HFFc6 (cell line): ENCODE measurements around the gene HTRA3. TPM values are rescaled to one million over a fixed set of nuclear protein-coding genes. Genes with fewer than 3 reads are reported as not detected.

Experiments used
- DNase-seq: peaks from one replicate; pipeline ENCODE4 v3.0.0-alpha.2; 2018
- H3K27ac Mint-ChIP-seq: 2 replicates; pipeline ENCODE4 v1.8.0; 2020; ENCODE audit warnings: mild to moderate bottlenecking, mixed read lengths
- H3K27me3 Mint-ChIP-seq: 2 replicates; pipeline ENCODE4 v1.8.0; 2021; ENCODE audit warnings: mild to moderate bottlenecking, moderate library complexity, mixed read lengths; ENCODE audit not compliant: insufficient read depth
- H3K36me3 Mint-ChIP-seq: 2 replicates; pipeline ENCODE4 v1.8.0; 2021; ENCODE audit warnings: low read depth, mixed read lengths
- H3K4me1 Mint-ChIP-seq: 2 replicates; pipeline ENCODE4 v1.8.0; 2020; ENCODE audit warnings: low read depth, mixed read lengths
- H3K4me3 Mint-ChIP-seq: 2 replicates; pipeline ENCODE4 v1.8.0; 2020; ENCODE audit warnings: mild to moderate bottlenecking, moderate library complexity, mixed read lengths
- H3K9me3 Mint-ChIP-seq: 2 replicates; pipeline ENCODE4 v1.8.0; 2020; ENCODE audit warnings: mild to moderate bottlenecking, mixed read lengths
- CTCF ChIP-seq: fragments of 200-600 bp; sonication (generic); IDR thresholded peaks from 2 replicates; pipeline ENCODE4 v1.5.0; 2021; ENCODE audit warnings: antibody characterized with exemption, mild to moderate bottlenecking
- total RNA-seq, 6 experiments: library from RNA; stranded (reverse); fragmentation: NEBNext Ultra II Directional; extraction: Animal tissue kit (Norgen Biotek cat#: 25700); gene quantifications; 2 replicates in 1 of 6; 3 replicates in 5 of 6; pipeline ENCODE4 v1.2.3, GENCODE V29; 2021

HTRA3 gene
- total RNA-seq, 6 experiments from 2014 or later, result 4.2 to 7.0 (median 4.8) TPM

GRCh38 chr4:8263397-8263796, 6.2 kb upstream of the HTRA3 start:
- DNase-seq, result no peak
- no peak for TF ChIP-seq CTCF
- Mint-ChIP-seq H3K27ac (no peak overlapping the region), H3K4me1 (peaks cover 23% of the 10 kb centered on the region), H3K36me3 (no peaks in the 10 kb centered on the region), H3K4me3 (no peak overlapping the region), H3K9me3 (no peaks in the 10 kb centered on the region), H3K27me3 (peaks cover 15% of the 10 kb centered on the region)

DNA sequence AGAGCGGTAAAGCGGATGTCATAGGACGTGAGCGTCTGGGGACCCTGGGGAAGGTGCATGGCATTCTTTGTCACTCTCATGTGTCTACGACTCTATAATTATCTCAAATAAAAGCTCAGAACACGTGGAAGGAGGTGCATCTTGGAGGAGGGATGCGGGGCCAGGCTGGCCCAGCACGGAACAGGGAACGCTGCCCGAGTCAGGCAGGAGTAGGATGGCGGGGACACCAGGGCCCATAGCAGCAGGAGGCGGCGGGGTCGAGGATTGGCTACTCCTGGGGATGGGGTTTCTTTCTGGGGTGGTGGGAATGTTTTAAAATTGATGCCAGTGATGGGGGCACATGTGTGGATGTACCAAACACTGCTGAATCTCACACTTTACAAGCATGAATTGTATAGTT, 5.4 kb upstream of the HTRA3 start:
- Mint-ChIP-seq H3K4me1 (peaks cover 23% of the 10 kb centered on the region), H3K4me3 (no peak overlapping the region), H3K9me3 (no peaks in the 10 kb centered on the region), H3K27me3 (peaks cover 15% of the 10 kb centered on the region), H3K36me3 (no peaks in the 10 kb centered on the region), H3K27ac (no peak overlapping the region)
- TF ChIP-seq CTCF, result no peak
- DNase-seq, result no peak

DNA sequence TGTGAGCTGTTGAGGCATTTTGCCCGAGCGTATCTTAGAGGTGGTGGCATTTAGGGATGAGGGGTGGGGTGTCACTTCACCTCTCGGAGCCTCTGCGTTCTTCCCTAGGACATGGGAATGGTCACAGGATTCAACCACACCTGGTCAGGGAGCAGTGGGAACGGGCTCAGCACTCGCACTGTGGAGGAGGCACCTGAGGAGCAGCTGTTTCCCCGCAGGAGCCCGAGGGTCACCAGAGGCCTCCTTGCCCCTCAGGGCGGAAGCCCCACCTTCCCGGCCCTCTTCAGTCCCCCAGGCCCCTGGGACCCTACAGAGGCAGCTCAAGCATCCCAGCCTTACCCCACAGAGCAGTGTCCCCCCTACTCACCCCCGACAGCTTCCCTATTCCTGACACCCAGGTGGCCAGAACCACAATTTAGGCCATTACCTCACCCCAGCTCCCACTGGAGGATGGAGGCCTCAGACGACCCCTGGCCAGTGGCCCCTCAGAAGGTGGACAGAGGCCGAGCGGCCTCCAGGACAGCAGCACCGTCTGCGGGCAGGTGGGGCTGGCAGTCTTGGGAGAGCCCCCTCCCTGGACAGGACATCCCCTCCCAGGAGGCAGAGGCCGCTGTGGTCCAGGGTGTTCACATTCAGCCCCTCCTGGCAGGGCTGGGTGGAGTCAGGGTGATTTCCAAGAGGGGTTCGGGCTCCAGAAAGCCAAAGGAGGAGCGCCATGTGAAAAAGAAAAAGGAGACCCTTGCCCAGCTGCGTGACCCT, 4.2 kb upstream of the HTRA3 start:
- DNase-seq, result no peak
- H3K9me3 Mint-ChIP-seq, result no peaks in the 10 kb centered on the region
- no peaks in the 10 kb centered on the region for H3K36me3 Mint-ChIP-seq
- peaks cover 18% of the 10 kb centered on the region for H3K4me1 Mint-ChIP-seq
- no peak for TF ChIP-seq CTCF
- H3K27me3 Mint-ChIP-seq, result peaks cover 9% of the 10 kb centered on the region
- no peak overlapping the region for H3K27ac Mint-ChIP-seq
- H3K4me3 Mint-ChIP-seq, result no peak overlapping the region

GRCh38 chr4:8266088-8266487, 3.5 kb upstream of the HTRA3 start:
- Mint-ChIP-seq H3K36me3 (no peaks in the 10 kb centered on the region), H3K4me3 (no peak overlapping the region), H3K27me3 (peaks cover 9% of the 10 kb centered on the region), H3K4me1 (peaks cover 11% of the 10 kb centered on the region), H3K27ac (no peak overlapping the region), H3K9me3 (no peaks in the 10 kb centered on the region)
- TF ChIP-seq CTCF, result no peak
- no peak for DNase-seq

DNA sequence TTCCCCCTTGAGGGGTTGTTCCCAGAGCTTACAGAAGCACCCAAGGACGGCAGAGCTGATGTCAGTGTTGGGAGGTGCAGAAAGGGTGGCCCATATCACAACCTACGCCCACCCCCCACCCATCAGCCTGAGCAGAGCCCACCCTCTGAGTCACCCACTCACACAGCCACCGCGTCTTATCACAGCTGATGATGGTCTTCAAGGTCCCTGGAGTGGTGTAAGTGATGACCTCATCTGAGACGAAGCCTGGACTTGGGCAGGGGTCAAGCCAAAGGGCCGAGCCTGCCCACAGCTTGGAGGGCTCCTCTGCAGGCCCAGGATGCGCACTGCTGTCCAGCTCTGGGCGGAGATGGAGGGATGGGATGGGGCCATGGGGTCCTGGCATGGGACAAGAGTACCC, 3.0 kb upstream of the HTRA3 start:
- TF ChIP-seq CTCF, result no peak
- Mint-ChIP-seq H3K36me3 (no peaks in the 10 kb centered on the region), H3K27me3 (peaks cover 9% of the 10 kb centered on the region), H3K4me1 (peaks cover 11% of the 10 kb centered on the region), H3K4me3 (no peak overlapping the region), H3K27ac (no peak overlapping the region), H3K9me3 (no peaks in the 10 kb centered on the region)
- no peak for DNase-seq
